ENCODE results near the gene ZG16B.

DNA sequence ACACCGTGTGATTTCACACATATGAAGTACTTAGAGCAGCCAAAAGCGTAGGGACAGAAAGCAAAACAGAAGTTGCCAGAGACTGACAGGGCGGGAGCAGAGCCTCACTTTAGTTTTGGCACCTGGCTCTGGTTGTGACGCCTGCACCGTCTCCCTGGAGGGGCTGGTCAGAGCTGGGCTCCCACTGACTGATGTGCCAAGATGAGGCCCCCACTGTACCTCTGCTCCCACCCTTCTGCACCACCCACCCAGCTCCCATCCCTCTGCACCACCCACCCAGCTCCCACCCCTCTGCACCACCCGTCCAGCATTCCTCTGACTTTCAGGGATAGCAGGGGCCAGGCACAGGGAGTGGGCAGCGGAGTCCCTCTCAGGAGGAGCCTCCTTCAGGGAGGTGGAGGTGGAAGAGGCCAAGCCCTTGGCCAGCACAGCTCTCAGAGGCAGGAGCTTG lies 16.3 kb upstream of the ZG16B start:
- TF ChIP-seq CTCF (IDR thresholded peaks at IDR 0.05), result no peak
- TF ChIP-seq POLR2A (IDR thresholded peaks at IDR 0.05), result no peak

Data from right lobe of liver (tissue), 4 donors.